ENCODE data around the gene MAML2.

DNA sequence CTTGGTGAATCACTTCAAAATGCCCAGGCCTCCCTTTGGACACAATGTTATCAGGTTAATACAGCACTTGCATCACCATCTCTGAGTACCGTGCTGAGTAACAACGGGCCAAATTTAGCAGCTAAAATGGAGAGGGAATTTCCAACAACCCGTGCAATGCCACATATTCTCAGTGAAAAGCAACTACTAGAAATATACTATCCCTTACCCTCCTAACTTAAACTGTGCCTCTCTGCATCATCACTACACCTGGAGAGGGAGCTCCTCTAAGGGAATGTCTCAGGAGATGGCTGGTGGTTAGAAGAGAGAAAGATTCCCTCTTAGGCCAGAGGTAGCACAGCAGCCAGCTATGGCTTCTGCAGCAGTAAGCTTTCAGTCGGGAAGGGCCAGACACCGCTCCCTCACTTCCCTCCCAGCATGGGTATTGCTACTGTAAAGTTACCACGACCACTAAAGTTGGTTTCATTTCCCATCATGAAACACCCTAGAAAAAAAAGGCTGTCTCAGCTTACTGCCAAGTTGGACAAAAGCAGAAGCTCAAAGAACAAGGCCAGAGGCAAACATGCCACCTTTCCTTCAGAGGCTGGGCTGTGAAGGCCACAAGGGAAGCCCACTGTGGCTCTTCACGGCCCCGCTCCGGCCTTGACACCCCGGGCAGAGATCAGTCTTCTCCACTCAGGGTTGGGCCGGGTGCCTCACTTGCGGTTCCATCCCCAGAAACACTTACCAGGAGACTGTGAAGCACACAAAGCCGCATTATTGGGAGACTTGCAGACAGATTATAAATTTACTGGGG lies 3.9 kb downstream of the MAML2 start:
- TF ChIP-seq, protein P1, sequence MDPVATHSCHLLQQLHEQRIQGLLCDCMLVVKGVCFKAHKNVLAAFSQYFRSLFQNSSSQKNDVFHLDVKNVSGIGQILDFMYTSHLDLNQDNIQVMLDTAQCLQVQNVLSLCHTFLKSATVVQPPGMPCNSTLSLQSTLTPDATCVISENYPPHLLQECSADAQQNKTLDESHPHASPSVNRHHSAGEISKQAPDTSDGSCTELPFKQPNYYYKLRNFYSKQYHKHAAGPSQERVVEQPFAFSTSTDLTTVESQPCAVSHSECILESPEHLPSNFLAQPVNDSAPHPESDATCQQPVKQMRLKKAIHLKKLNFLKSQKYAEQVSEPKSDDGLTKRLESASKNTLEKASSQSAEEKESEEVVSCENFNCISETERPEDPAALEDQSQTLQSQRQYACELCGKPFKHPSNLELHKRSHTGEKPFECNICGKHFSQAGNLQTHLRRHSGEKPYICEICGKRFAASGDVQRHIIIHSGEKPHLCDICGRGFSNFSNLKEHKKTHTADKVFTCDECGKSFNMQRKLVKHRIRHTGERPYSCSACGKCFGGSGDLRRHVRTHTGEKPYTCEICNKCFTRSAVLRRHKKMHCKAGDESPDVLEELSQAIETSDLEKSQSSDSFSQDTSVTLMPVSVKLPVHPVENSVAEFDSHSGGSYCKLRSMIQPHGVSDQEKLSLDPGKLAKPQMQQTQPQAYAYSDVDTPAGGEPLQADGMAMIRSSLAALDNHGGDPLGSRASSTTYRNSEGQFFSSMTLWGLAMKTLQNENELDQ (CRISPR knock-in tag; IDR thresholded peaks at IDR 0.05; ENCODE audit: borderline replicate concordance): no peak
- TF ChIP-seq, protein P2, sequence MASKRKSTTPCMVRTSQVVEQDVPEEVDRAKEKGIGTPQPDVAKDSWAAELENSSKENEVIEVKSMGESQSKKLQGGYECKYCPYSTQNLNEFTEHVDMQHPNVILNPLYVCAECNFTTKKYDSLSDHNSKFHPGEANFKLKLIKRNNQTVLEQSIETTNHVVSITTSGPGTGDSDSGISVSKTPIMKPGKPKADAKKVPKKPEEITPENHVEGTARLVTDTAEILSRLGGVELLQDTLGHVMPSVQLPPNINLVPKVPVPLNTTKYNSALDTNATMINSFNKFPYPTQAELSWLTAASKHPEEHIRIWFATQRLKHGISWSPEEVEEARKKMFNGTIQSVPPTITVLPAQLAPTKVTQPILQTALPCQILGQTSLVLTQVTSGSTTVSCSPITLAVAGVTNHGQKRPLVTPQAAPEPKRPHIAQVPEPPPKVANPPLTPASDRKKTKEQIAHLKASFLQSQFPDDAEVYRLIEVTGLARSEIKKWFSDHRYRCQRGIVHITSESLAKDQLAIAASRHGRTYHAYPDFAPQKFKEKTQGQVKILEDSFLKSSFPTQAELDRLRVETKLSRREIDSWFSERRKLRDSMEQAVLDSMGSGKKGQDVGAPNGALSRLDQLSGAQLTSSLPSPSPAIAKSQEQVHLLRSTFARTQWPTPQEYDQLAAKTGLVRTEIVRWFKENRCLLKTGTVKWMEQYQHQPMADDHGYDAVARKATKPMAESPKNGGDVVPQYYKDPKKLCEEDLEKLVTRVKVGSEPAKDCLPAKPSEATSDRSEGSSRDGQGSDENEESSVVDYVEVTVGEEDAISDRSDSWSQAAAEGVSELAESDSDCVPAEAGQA (IDR thresholded peaks at IDR 0.05; ENCODE audit: low read depth): no peak
- TF ChIP-seq, protein P2 (CRISPR knock-in tag; IDR thresholded peaks at IDR 0.05; ENCODE audit: borderline replicate concordance): no peak
- TF ChIP-seq HNRNPK (IDR thresholded peaks at IDR 0.05; ENCODE audit: low read depth, low read length, poor library complexity, severe bottlenecking): no peak
- no peak for TF ChIP-seq NONO (IDR thresholded peaks at IDR 0.05)
- no peak for TF ChIP-seq NONO (CRISPR knock-in tag; conservative IDR thresholded peaks at IDR 0.05)
- no peak for TF ChIP-seq WIZ (CRISPR knock-in tag; IDR thresholded peaks at IDR 0.05)
- no peak for TF ChIP-seq ATF1 (CRISPR knock-in tag; IDR thresholded peaks at IDR 0.05)
- TF ChIP-seq NFYB (CRISPR knock-in tag; IDR thresholded peaks at IDR 0.05): no peak
- TF ChIP-seq, protein P3, sequence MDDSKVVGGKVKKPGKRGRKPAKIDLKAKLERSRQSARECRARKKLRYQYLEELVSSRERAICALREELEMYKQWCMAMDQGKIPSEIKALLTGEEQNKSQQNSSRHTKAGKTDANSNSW (CRISPR knock-in tag; IDR thresholded peaks at IDR 0.05; ENCODE audit: borderline replicate concordance): no peak
- TF ChIP-seq, protein P4, sequence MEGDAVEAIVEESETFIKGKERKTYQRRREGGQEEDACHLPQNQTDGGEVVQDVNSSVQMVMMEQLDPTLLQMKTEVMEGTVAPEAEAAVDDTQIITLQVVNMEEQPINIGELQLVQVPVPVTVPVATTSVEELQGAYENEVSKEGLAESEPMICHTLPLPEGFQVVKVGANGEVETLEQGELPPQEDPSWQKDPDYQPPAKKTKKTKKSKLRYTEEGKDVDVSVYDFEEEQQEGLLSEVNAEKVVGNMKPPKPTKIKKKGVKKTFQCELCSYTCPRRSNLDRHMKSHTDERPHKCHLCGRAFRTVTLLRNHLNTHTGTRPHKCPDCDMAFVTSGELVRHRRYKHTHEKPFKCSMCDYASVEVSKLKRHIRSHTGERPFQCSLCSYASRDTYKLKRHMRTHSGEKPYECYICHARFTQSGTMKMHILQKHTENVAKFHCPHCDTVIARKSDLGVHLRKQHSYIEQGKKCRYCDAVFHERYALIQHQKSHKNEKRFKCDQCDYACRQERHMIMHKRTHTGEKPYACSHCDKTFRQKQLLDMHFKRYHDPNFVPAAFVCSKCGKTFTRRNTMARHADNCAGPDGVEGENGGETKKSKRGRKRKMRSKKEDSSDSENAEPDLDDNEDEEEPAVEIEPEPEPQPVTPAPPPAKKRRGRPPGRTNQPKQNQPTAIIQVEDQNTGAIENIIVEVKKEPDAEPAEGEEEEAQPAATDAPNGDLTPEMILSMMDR (CRISPR knock-in tag; IDR thresholded peaks at IDR 0.05): no peak
- TF ChIP-seq GABPA (IDR thresholded peaks at IDR 0.05; ENCODE audit: low read depth, low read length): no peak
- TF ChIP-seq GABPA (CRISPR knock-in tag; IDR thresholded peaks at IDR 0.05; ENCODE audit: low read depth): no peak
- TF ChIP-seq ATAD3A (CRISPR knock-in tag; IDR thresholded peaks at IDR 0.05): no peak
- TF ChIP-seq ZFP36 (IDR thresholded peaks at IDR 0.05; ENCODE audit: borderline replicate concordance, low read depth, low read length, partially characterized antibody): no peak
- TF ChIP-seq MAFK (conservative IDR thresholded peaks at IDR 0.05 in 1 of 2, IDR thresholded peaks at IDR 0.05 in 1 of 2; ENCODE audit: low read length in 2 of 2): no peak
- no peak for TF ChIP-seq TCF7 (IDR thresholded peaks at IDR 0.05; ENCODE audit: low read depth)
